IMR-90 (cell line): ENCODE results near the gene PBLD.

Experiments used
- BHLHE40 ChIP-seq: fragments of 150-350 bp; IDR thresholded peaks from 2 replicates; pipeline ENCODE4 v1.6.1; 2016; ENCODE audit warnings: mild to moderate bottlenecking, low read depth, low read length
- CEBPB ChIP-seq: IDR thresholded peaks from 2 replicates; pipeline ENCODE4 v1.6.1; 2012; ENCODE audit warnings: low read depth, low read length, improper control_type of control experiment
- CHD1 ChIP-seq: IDR thresholded peaks from 2 replicates; pipeline ENCODE4 v1.6.1; 2012; ENCODE audit warnings: low read depth, low read length, improper control_type of control experiment
- CTCF ChIP-seq: conservative IDR thresholded peaks from 2 replicates; pipeline ENCODE4 v1.5.1; 2012; ENCODE audit warnings: mild to moderate bottlenecking, low read depth, low read length, improper control_type of control experiment
- FOS ChIP-seq: fragments of 150-350 bp; IDR thresholded peaks from 2 replicates; pipeline ENCODE4 v1.6.1; 2016; ENCODE audit warnings: low read depth, low read length
- MAZ ChIP-seq: IDR thresholded peaks from 2 replicates; pipeline ENCODE4 v1.6.1; 2012; ENCODE audit warnings: low read depth, mild to moderate bottlenecking, low read length, improper control_type of control experiment, moderate library complexity, borderline replicate concordance
- MXI1 ChIP-seq: IDR thresholded peaks from 2 replicates; pipeline ENCODE4 v1.6.1; 2012; ENCODE audit warnings: low read depth, mild to moderate bottlenecking, low read length, moderate library complexity, borderline replicate concordance
- POLR2A ChIP-seq: IDR thresholded peaks from 2 replicates; pipeline ENCODE4 v1.6.1; 2012; ENCODE audit warnings: mild to moderate bottlenecking, low read depth, low read length
- RAD21 ChIP-seq: IDR thresholded peaks from 2 replicates; pipeline ENCODE4 v1.6.1; 2012; ENCODE audit warnings: low read length, improper control_type of control experiment
- RCOR1 ChIP-seq: IDR thresholded peaks from 2 replicates; pipeline ENCODE4 v1.6.1; 2012; ENCODE audit warnings: mild to moderate bottlenecking, low read length, improper control_type of control experiment; ENCODE audit not compliant: insufficient replicate concordance
- RFX5 ChIP-seq: IDR thresholded peaks from 2 replicates; pipeline ENCODE4 v1.8.0; 2012; ENCODE audit warnings: low read depth, mild to moderate bottlenecking, low read length, moderate library complexity
- SMC3 ChIP-seq: fragments of 150-350 bp; IDR thresholded peaks from 2 replicates; pipeline ENCODE4 v1.6.1; 2016; ENCODE audit warnings: low read depth, mild to moderate bottlenecking, antibody characterized with exemption, low read length, moderate library complexity
- USF2 ChIP-seq: fragments of 150-350 bp; IDR thresholded peaks from 2 replicates; pipeline ENCODE4 v1.6.1; 2017; ENCODE audit warnings: mild to moderate bottlenecking, antibody characterized with exemption, low read length, low read depth
- TF ChIP-seq, protein P1 (sequence below): fragments of 150-350 bp; IDR thresholded peaks from 2 replicates; pipeline ENCODE4 v1.6.1; 2016; ENCODE audit warnings: low read depth, mild to moderate bottlenecking, low read length, moderate library complexity, borderline replicate concordance

- TF ChIP-seq CTCF (peak; percentile 74), POLR2A (no peak), MXI1 (no peak), RFX5 (no peak), SMC3 (peak; percentile 76), CEBPB (no peak), RAD21 (peak; percentile 75), USF2 (no peak), FOS (no peak), CHD1 (no peak), RCOR1 (no peak), MAZ (no peak), BHLHE40 (no peak)
- TF ChIP-seq, protein P1, sequence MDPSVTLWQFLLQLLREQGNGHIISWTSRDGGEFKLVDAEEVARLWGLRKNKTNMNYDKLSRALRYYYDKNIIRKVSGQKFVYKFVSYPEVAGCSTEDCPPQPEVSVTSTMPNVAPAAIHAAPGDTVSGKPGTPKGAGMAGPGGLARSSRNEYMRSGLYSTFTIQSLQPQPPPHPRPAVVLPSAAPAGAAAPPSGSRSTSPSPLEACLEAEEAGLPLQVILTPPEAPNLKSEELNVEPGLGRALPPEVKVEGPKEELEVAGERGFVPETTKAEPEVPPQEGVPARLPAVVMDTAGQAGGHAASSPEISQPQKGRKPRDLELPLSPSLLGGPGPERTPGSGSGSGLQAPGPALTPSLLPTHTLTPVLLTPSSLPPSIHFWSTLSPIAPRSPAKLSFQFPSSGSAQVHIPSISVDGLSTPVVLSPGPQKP, result no peak
Measured at GRCh38 chr10:68301790-68302502, 30.8 kb downstream of the PBLD start.
